ENCODE results near the gene ORM2. TPM values are rescaled to one million over a fixed set of nuclear protein-coding genes. Genes with fewer than 3 reads are reported as not detected.
"Not testable (repeated sequence)": the region's sequence is repeated elsewhere in the genome, so short reads cannot be mapped to it uniquely, and the experiment has no call there.

Gene ORM2
- total and polyA plus RNA-seq, 2 of the 8 experiments (the other 6 are each of a cell fraction or from before 2014, with no cell fraction given) = 1.3 TPM; not detected in 1

GRCh38 chr9:114319147-114319546 is 10.5 kb upstream of the ORM2 start (continued):
- TF ChIP-seq KDM5A (IDR thresholded peaks at IDR 0.05; ENCODE audit: low read length) (no peak), RFX5 (IDR thresholded peaks at IDR 0.05; ENCODE audit: borderline replicate concordance, low read depth, low read length) (no peak), HDAC6 (IDR thresholded peaks at IDR 0.05; ENCODE audit: low read depth, low read length) (no peak), EZH2 (IDR thresholded peaks at IDR 0.05; ENCODE audit: low read depth, low read length, severe bottlenecking) (no peak), CHD2 (IDR thresholded peaks at IDR 0.05; ENCODE audit: low read length) (no peak), KDM1A (IDR thresholded peaks at IDR 0.05; ENCODE audit: borderline replicate concordance, low read length) (no peak), TAF7 (optimal IDR thresholded peaks at IDR 0.05; ENCODE audit: borderline replicate concordance, low read depth, low read length) (no peak)

- not testable (repeated sequence) for H3K4me2 ChIP-seq (ENCODE audit: insufficient read depth in 1 of 2, low read depth in 2 of 2, low read length in 2 of 2); H3K23ac ChIP-seq (ENCODE audit: insufficient read length); H2BK5ac ChIP-seq (ENCODE audit: low read depth, low read length); H4K91ac ChIP-seq (replicated peaks; ENCODE audit: insufficient read length, low read length); H2BK120ac ChIP-seq (replicated peaks; ENCODE audit: low read depth, low read length); H3K23me2 ChIP-seq (ENCODE audit: low read depth, low read length); H2BK20ac ChIP-seq (ENCODE audit: low read length); H2AK5ac ChIP-seq (ENCODE audit: low read depth, low read length); H3K56ac ChIP-seq (replicated peaks; ENCODE audit: insufficient read length, low read depth, low read length); H3K14ac ChIP-seq (ENCODE audit: insufficient read length); H4K20me1 ChIP-seq (replicated peaks in 1 of 2; ENCODE audit: control insufficient read depth in 1 of 2, insufficient read depth in 2 of 2, low read length in 2 of 2); H3K27me3 ChIP-seq (replicated peaks in 1 of 4; ENCODE audit: control insufficient read depth in 3 of 4, extremely low read depth in 1 of 4, insufficient read depth in 3 of 4, low read length in 3 of 4); DNase-seq (ENCODE audit: low read depth in 1 of 2, low spot score in 2 of 2); H2AFZ ChIP-seq (ENCODE audit: low read length); H3K9ac ChIP-seq (replicated peaks in 1 of 4; ENCODE audit: extremely low read depth in 1 of 4, low read depth in 3 of 4, low read length in 3 of 4); H3K79me2 ChIP-seq (ENCODE audit: control insufficient read depth in 1 of 2, insufficient read depth in 2 of 2, low read length in 2 of 2); H3K79me1 ChIP-seq (ENCODE audit: low read depth, low read length); H3K4me1 ChIP-seq (replicated peaks in 1 of 4; ENCODE audit: control insufficient read depth in 3 of 4, insufficient read depth in 4 of 4, low read length in 3 of 4); H3K36me3 ChIP-seq (ENCODE audit: control insufficient read depth in 2 of 4, insufficient read depth in 4 of 4, low read length in 3 of 4); H3K4ac ChIP-seq (replicated peaks; ENCODE audit: insufficient read length, low read depth, low read length); H2BK15ac ChIP-seq (ENCODE audit: low read length); H3K18ac ChIP-seq (ENCODE audit: extremely low read depth, low read length); H2BK12ac ChIP-seq (ENCODE audit: low read depth, low read length); H4K8ac ChIP-seq (ENCODE audit: extremely low read depth, insufficient read depth, low read length); H3K9me3 ChIP-seq (ENCODE audit: insufficient read depth in 2 of 2, low read depth in 1 of 2, low read length in 1 of 2); H4K5ac ChIP-seq (ENCODE audit: insufficient read length, low read depth, low read length); FAIRE-seq; H3K27ac ChIP-seq (ENCODE audit: low read depth, low read length); H3K4me3 ChIP-seq (ENCODE audit: extremely low read depth in 1 of 4, insufficient read depth in 2 of 4, low read depth in 3 of 4, low read length in 4 of 4)
- CTCF ChIA-PET (ENCODE audit: partially characterized antibody) = interaction anchor here (0.8 to 1.7 kb wide), 4 partner anchors 13 to 238 kb away, joined by 3 to 7 read pairs (median 4); no protein-coding TSS in a partner anchor
- 81% methylated on average over 7 of the region's 7 CpGs; no CpG with 5 or more reads in 1 of the 2 experiments for WGBS, 2 experiments (ENCODE audit: extremely low coverage in 1 of 2, insufficient coverage in 1 of 2, insufficient read length in 1 of 2, insufficient replicate concordance in 2 of 2, low coverage in 1 of 2, low lambda C conversion rate in 2 of 2, missing lambda C conversion rate in 1 of 2)
- POLR2A ChIA-PET (ENCODE audit: partially characterized antibody) = interaction anchor here (0.6 kb wide), 1 partner anchor 448 kb away, joined by 3 read pairs; no protein-coding TSS in a partner anchor
Observed at GRCh38 chr9:114320710-114321109, 9.0 kb upstream of the ORM2 start.
